ENCODE measurements around the gene PCDHGC5.

Gene PCDHGC5

DNA sequence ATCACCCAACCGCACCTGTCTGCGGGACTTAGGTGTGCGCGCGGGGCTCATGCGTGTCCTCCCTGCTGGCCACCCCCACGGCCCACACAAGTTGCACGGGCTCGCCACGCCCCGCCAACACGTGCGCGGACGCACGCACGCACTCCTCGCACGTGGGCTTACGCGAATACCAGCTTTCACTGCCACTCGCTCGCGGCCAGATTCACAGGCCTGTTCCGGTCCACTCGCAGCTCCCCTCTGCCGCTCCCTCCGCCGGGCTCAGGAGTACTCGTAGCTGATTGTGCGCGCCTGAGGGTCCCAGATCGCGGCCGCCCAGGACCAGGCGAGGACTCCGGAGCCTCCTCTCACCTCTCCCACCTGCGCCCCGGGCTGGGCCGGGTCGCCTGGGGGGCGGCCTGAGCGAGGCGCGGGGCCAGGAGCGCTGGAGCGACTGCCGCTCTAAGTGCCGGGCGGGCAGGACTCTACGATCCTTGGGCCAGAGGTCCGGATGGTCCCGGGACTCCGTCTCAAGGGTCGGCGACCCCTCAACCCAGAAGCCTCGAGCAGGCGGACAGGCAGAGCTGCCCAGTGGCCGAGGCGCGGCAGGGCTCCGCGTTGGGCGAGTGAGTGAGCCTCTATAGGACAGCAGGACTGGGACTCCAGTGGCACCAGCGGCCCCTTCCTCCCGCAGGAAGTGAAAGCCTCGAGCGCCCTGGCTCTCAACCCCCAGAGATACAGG lies 3.4 kb downstream of the PCDHGC5 start:
- peaks cover 65% of the 10 kb centered on the region for H3K36me3 Mint-ChIP-seq (ENCODE audit: low read depth)
- H3K27ac Mint-ChIP-seq = no peak overlapping the region
- no peak for DNase-seq
- peaks cover 5% of the 10 kb centered on the region for H3K27me3 Mint-ChIP-seq (ENCODE audit: low read depth, poor library complexity)
- no peak overlapping the region for H3K4me3 Mint-ChIP-seq
- TF ChIP-seq, protein P1, sequence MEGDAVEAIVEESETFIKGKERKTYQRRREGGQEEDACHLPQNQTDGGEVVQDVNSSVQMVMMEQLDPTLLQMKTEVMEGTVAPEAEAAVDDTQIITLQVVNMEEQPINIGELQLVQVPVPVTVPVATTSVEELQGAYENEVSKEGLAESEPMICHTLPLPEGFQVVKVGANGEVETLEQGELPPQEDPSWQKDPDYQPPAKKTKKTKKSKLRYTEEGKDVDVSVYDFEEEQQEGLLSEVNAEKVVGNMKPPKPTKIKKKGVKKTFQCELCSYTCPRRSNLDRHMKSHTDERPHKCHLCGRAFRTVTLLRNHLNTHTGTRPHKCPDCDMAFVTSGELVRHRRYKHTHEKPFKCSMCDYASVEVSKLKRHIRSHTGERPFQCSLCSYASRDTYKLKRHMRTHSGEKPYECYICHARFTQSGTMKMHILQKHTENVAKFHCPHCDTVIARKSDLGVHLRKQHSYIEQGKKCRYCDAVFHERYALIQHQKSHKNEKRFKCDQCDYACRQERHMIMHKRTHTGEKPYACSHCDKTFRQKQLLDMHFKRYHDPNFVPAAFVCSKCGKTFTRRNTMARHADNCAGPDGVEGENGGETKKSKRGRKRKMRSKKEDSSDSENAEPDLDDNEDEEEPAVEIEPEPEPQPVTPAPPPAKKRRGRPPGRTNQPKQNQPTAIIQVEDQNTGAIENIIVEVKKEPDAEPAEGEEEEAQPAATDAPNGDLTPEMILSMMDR (IDR thresholded peaks at IDR 0.05) = no peak
- H3K4me1 Mint-ChIP-seq = peaks cover 55% of the 10 kb centered on the region
- H3K9me3 Mint-ChIP-seq = peaks cover 39% of the 10 kb centered on the region

DNA sequence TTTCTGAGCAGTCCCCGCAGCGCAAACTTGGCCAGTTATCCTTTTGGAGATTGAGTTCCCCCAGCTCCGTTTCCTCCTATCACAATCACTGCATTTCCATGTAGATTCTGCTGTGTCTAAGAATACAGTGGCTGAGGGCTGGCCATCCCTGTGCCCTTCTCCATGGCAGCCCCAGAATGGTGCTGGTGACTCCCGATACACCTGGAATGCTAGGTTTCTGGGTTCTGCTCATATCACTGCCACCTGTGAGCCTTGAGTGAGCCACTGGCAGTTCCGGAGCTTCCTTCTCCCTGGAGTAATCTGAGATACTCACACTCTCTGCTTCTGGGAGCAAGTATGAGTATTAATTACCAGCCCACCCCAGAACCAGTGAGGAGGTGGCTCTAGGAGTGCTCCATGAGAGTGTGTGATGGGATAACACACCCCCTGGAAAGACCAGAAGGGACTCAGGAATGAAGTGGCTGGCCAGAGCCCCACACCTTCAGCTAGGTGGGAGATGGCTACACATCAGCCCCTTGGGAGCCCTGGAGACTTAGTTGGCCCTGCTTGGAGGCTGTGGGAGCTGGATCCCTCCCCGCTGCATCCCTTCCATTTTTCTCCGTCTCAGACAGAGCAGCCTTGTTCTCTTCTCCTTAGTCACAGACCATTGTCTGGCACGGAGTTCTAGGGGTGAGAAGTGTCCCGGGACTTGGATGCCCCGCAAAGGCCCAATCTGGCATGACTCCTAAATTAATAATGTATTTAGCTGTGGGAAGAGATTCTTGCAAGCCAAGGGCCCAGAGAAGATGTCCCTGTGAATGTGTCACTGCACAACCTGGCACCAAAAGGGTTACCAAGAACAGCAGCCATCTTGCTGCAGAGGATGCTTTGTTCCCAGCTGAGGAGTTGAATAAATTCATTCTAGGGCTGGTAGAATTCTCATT lies 4.9 kb downstream of the PCDHGC5 start:
- no peak for DNase-seq
- Mint-ChIP-seq H3K4me1 (peaks cover 48% of the 10 kb centered on the region), H3K27me3 (ENCODE audit: low read depth, poor library complexity) (peaks cover 4% of the 10 kb centered on the region), H3K27ac (peak overlapping the region; percentile 98), H3K9me3 (peaks cover 24% of the 10 kb centered on the region), H3K4me3 (peak overlapping the region; percentile 75), H3K36me3 (ENCODE audit: low read depth) (peaks cover 63% of the 10 kb centered on the region)
- TF ChIP-seq, protein P1 (IDR thresholded peaks at IDR 0.05) = no peak

DNA sequence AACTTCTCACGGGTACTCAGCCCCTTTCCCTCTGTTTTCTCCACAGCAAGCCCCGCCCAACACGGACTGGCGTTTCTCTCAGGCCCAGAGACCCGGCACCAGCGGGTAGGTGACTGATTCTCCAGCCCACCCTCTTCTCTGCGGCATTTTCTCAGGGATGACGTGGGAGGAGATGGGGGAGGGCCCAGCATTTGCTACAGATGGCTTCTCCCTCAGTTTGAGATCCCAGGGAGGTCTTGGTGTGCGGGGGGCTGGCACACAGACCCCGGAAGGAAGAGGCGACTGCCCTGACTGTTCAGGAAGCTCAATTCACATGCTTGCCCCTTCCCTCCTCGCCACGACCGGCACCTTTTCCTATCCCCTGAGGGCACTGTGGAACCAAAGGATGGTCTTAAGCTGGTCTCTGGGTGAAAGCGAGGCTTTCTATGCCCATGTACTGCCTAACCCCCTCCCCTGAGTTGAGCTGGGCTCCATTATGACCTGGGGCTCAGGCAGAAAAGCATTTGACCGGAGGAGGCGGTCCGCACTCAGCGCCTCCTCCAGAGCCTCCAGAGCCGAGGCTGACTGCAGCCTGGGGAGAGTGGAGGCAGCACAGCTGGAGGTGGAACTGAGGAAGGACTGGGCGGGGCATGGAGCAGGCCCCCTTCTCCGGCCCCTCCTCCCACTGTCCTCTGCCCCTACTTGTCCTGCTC lies 6.0 kb downstream of the PCDHGC5 start:
- peaks cover 48% of the 10 kb centered on the region for H3K4me1 Mint-ChIP-seq
- H3K4me3 Mint-ChIP-seq = peak overlapping the region; percentile 75
- peak; percentile 71 for DNase-seq
- H3K36me3 Mint-ChIP-seq (ENCODE audit: low read depth) = peaks cover 62% of the 10 kb centered on the region
- peaks cover 14% of the 10 kb centered on the region for H3K9me3 Mint-ChIP-seq
- H3K27me3 Mint-ChIP-seq (ENCODE audit: low read depth, poor library complexity) = peaks cover 6% of the 10 kb centered on the region
- TF ChIP-seq, protein P1 (IDR thresholded peaks at IDR 0.05) = no peak
- peak overlapping the region; percentile 98 for H3K27ac Mint-ChIP-seq

DNA sequence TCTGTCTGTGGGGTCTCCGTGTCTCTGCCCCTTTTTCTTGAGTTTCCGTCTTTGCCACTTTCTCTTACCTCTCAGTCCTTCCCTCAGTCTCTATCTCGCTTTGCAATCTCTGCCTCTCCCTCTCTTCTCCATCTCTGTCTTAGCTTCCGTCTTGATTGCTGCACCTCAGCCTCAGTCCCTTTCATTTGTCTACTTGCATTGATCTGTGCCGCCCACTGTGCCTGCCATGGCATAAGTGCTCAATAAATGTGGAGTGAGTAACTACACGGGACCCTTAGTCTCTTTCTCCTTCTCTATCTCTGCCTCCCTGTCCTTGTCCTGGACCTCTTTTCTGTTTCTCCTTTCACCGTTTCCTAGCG lies 6.6 kb downstream of the PCDHGC5 start:
- DNase-seq = no peak
- TF ChIP-seq, protein P1 (IDR thresholded peaks at IDR 0.05) = no peak
- Mint-ChIP-seq H3K36me3 (ENCODE audit: low read depth) (peaks cover 62% of the 10 kb centered on the region), H3K27me3 (ENCODE audit: low read depth, poor library complexity) (peaks cover 6% of the 10 kb centered on the region), H3K4me1 (peaks cover 48% of the 10 kb centered on the region), H3K4me3 (peak overlapping the region; percentile 75), H3K27ac (peak overlapping the region; percentile 96), H3K9me3 (peaks cover 9% of the 10 kb centered on the region)

DNA sequence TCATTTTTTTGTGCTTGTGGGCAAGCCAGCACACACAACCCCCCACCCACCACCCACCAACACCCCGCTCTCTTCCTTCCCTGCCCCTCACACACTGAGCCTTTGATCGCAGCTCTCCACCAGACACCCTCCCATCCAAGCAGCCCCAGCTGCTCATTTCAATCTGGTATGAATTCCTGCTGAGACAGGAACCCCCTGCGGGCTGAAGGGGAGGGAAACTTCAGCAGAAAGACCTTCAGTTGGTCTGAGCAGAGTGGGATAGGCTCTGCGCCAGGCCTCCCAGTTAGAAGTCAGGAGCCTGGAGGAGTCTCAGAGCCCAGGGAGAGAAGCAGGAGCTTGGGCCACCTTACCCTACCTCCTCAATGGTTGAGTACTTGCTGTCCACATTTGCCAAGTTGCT lies 7.2 kb downstream of the PCDHGC5 start:
- peaks cover 6% of the 10 kb centered on the region for H3K27me3 Mint-ChIP-seq (ENCODE audit: low read depth, poor library complexity)
- TF ChIP-seq, protein P1 (IDR thresholded peaks at IDR 0.05) = no peak
- H3K27ac Mint-ChIP-seq = peak overlapping the region; percentile 96
- peaks cover 3% of the 10 kb centered on the region for H3K9me3 Mint-ChIP-seq
- H3K36me3 Mint-ChIP-seq (ENCODE audit: low read depth) = peaks cover 60% of the 10 kb centered on the region
- no peak for DNase-seq
- peaks cover 49% of the 10 kb centered on the region for H3K4me1 Mint-ChIP-seq
- peak overlapping the region; percentile 75 for H3K4me3 Mint-ChIP-seq
